ENCODE data around the gene TADA2B.
A peak's percentile ranks its signal among the peaks of the same experiment; 100 is the strongest.

Gene TADA2B, protein sequence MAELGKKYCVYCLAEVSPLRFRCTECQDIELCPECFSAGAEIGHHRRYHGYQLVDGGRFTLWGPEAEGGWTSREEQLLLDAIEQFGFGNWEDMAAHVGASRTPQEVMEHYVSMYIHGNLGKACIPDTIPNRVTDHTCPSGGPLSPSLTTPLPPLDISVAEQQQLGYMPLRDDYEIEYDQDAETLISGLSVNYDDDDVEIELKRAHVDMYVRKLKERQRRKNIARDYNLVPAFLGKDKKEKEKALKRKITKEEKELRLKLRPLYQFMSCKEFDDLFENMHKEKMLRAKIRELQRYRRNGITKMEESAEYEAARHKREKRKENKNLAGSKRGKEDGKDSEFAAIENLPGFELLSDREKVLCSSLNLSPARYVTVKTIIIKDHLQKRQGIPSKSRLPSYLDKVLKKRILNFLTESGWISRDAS

DNA sequence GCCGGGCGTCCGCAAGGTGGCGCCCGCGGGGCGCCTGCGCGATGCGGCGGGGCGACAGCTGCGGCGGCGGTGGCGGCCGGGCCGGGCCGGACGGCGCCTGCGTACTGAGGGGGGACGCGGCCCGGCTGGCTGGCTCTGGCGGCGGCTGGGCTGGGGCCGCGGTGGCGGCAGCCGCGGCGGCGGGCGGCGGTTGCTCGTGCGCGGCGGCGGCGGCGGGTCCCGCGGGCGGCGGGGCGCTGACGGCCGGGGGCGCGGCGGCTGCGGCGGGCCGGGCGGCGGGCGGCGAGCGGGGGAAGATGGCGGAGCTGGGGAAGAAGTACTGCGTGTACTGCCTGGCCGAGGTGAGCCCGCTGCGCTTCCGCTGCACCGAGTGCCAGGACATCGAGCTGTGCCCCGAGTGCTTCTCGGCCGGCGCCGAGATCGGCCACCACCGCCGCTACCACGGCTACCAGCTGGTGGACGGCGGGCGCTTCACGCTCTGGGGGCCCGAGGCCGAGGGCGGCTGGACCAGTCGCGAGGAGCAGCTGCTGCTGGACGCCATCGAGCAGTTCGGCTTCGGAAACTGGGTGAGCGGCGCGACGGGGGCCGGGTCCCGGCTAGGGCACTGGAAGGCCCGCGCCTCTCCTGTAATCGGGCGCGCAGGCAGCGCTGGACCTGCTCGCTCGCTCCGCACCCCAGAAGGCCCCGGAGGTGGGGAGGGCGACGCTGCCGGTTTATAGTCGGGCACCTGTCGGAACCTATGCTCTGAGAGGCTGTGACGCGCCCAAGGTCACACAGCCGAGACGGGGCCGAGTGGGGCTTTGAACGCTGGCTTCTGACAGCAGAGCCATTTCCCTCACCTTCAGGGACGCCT lies at the start of gene TADA2B:
TSS of gene TADA2B (plus strand) at position 89 of the 853 bp plus-strand sequence. CDS start at position 297, 208 bp downstream.
- TF ChIP-seq, protein P1, sequence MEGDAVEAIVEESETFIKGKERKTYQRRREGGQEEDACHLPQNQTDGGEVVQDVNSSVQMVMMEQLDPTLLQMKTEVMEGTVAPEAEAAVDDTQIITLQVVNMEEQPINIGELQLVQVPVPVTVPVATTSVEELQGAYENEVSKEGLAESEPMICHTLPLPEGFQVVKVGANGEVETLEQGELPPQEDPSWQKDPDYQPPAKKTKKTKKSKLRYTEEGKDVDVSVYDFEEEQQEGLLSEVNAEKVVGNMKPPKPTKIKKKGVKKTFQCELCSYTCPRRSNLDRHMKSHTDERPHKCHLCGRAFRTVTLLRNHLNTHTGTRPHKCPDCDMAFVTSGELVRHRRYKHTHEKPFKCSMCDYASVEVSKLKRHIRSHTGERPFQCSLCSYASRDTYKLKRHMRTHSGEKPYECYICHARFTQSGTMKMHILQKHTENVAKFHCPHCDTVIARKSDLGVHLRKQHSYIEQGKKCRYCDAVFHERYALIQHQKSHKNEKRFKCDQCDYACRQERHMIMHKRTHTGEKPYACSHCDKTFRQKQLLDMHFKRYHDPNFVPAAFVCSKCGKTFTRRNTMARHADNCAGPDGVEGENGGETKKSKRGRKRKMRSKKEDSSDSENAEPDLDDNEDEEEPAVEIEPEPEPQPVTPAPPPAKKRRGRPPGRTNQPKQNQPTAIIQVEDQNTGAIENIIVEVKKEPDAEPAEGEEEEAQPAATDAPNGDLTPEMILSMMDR (IDR thresholded peaks at IDR 0.05; ENCODE audit: borderline replicate concordance, insufficient read depth, low read depth, low read length), result no peak; the same call in 1 of the 2 replicates
- H3K4me3 ChIP-seq (ENCODE audit: low read depth, low read length), result peak within 1 kb of the TSS; percentile 99

DNA sequence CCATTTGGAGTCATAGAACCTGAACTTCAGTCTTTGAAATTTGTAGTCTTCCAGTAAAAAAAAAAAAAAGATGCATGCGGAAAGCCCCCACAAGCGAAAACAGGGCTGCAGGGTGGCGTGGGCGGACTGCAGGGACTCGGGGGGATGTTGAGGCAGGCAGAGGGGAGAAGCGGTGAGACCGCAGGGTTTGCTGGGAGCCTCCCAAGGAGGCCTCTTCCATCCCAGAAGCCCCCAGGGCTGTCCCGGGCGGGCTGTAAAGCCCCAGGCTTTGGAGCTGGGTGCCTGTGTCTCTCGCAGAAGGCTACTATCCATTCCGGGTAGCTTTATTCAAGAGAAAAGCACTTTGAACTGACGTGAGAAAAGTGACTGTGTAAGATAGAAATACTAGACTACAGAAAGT lies 46.7 kb upstream of the TADA2B start:
- no peak overlapping the region for H3K4me3 ChIP-seq (ENCODE audit: low read depth, low read length)
- TF ChIP-seq, protein P1 (IDR thresholded peaks at IDR 0.05; ENCODE audit: borderline replicate concordance, insufficient read depth, low read depth, low read length), result no peak

DNA sequence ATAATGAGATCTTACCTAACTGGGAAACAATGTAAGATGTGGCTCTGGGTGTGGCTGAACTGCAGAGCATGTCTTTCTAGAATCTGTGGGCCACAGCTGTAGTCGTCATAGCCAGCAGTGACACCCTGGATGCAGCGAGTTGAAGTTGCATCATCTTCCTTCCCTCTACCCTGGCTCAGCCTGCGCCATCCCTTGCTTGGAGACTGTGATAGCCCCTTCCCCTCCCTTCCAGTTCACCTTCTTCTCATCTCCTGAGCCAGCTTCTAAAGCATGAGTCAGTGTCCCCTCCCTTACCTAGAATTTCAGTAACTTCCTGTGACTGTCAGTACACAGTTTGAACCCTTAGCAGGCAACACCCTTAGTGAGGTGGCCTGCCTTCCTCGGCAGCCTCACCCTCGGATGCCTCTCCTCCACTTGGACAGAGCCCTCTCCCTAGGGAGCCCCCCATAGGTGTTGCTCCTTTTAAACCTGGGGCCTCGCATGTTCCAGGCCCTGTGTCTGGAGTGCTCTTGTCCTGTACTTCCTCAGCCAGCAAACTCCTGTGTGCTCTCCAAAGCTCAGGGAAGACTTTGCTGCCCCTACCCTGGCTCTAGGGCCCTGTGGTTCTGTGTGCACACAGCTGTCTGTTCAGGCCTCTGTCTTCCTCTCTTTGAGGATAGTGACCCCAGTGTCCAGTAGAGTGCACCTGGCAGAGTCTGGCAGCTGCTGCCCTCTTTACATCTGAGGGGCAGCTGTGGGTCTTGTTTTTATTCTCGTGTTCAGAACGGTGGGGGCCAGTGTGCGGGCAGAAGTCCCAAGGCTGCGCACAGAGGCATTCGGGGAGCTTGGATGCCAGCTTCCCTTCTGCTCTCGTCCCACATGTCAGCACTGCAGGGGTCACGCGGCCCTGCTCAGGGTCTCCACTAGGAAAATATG lies 43.7 kb upstream of the TADA2B start:
- H3K4me3 ChIP-seq (ENCODE audit: low read depth, low read length), result no peak overlapping the region
- TF ChIP-seq, protein P1 (IDR thresholded peaks at IDR 0.05; ENCODE audit: borderline replicate concordance, insufficient read depth, low read depth, low read length), result no peak

DNA sequence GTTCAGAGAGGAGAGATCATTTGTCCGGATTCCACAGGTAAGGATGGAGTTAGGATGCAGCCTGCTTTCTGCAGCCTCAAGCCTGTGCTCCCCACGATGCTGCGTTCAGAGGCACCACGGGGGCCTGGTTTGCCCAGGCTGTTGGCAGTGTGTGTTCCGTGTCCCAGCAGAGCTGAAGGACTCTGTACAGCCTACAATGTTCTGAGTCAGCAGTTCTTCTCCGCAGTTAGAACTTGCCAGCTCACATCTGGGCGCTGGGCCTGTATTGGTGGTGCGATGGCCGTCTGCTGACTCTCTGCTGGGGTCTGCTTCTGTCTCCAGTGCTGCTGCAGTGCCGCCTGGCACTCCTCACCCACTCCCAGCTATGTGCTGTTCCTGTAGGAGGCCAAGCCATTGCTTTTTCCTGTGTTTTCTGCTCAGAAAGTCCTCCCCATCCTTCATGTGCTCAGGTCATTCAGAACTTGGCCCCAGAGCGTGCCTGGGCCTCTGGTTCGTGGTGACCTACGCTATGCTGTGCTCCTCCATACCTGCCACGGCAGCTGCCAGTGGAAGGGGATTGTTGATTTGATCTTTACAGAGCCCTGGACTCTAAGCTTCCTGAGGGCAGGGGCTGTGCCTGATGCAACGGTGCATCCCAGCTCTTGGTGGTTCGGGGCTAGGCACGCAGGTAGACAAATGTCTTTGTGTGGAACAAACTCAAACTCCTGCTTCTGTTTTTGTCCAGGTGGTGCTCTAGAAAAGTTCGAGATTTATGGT lies 42.6 kb upstream of the TADA2B start:
- TF ChIP-seq, protein P1 (IDR thresholded peaks at IDR 0.05; ENCODE audit: borderline replicate concordance, insufficient read depth, low read depth, low read length), result no peak
- no peak overlapping the region for H3K4me3 ChIP-seq (ENCODE audit: low read depth, low read length)

DNA sequence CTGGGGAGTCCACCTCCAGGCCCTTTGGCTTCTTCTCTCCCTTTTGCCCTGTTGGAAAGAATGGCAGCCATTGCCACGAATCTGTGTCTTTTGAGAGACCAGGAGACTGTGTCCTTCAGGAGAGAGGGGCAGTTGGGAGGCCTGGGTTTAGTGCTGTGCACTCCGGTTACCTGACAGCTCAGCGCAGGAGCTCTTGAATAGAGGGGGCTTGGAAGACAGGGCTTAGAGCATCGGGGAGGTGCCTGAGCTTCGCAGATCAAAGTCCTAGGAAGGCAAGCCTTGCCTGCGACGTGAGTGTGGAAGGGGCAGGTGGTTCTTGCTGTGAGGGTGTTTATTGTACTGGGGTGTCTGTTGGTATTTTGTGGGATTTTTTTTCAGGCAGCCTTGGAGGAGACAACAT lies 41.9 kb upstream of the TADA2B start:
- TF ChIP-seq, protein P1 (IDR thresholded peaks at IDR 0.05; ENCODE audit: borderline replicate concordance, insufficient read depth, low read depth, low read length), result no peak
- H3K4me3 ChIP-seq (ENCODE audit: low read depth, low read length), result no peak overlapping the region

DNA sequence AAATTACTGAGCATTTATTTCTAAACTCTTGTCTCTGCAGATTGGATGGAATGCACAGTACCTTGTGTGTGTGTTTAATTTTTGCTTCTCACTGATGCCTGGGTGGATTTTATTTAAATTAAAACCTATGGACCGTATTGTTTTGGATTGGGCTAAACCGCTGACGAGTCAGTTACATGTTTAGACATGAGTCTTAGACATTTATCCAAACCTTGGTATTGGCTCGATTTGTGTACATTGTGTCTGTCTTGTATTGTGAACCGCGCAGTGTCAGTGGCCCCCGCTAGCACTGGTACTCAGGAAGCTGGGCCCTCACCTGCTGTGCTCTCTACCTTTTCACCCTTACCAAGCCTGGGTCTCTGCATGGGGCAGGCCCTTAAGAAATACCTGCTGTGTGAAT lies 40.8 kb upstream of the TADA2B start:
- no peak overlapping the region for H3K4me3 ChIP-seq (ENCODE audit: low read depth, low read length)
- TF ChIP-seq, protein P1 (IDR thresholded peaks at IDR 0.05; ENCODE audit: borderline replicate concordance, insufficient read depth, low read depth, low read length), result no peak
